GM19043 (cell line): Measurements from ENCODE around the gene AMZ1.
"Not testable (repeated sequence)": the region's sequence is repeated elsewhere in the genome, so short reads cannot be mapped to it uniquely, and the experiment has no call there.

Source experiments
- ATAC-seq: cut with Tn5 transposase; IDR thresholded peaks from one replicate; pipeline ENCODE4 v1.9.1; 2021; ENCODE audit warnings: low read depth; ENCODE audit not compliant: unreplicated experiment

Gene AMZ1

DNA sequence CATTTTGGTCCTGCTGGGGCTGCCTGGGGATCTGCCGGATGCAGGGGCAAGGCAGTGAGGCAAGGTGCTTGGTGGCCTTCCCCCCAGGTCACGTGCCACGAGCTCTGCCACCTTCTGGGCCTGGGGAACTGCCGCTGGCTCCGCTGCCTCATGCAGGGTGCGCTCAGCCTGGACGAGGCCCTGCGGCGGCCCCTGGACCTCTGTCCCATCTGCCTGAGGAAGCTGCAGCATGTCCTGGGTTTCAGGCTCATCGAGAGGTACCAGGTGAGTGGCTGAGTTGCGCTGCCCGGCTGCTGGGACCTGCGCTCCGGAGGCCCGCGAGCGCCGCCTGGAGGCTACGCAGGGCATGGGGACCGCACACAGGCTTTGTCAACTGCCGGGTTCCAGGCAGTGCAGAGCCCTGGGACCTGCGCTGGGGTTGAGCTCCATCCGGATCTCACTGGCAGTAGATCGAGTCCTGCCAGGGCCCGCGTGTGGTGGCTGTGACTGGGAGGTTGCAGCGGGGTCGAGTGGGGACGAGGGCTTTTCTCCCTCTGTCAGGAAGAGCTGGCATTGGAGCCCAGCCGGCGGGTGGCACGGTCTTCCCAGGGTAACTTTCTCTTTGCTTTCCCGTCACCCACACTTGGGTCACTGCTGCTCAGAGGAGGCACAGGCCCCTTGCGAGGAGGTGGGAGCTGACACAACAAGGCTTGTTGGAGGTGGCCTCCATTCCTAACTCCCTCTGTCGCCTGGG lies 21.7 kb downstream of the AMZ1 start:
- peak; percentile 70 for ATAC-seq

DNA sequence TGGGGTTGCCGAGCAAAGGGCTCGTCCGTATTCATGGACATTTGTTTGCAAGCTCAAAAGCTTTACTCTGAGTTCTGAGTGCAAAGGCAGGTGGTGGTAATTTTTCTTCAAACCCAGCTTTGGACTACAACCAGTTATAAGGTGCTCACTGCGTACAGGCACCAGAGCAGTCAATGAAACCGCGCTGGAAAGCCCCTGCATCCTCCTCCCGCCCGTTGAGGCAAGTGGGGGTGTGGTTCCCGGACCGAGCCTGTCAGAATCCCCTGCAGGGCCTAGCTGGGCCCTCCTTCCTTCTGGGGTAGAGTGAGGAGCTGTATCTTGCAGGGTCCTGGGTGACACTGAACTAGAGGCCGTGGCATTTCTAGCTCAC lies 22.3 kb downstream of the AMZ1 start:
- peak; percentile 56 for ATAC-seq

DNA sequence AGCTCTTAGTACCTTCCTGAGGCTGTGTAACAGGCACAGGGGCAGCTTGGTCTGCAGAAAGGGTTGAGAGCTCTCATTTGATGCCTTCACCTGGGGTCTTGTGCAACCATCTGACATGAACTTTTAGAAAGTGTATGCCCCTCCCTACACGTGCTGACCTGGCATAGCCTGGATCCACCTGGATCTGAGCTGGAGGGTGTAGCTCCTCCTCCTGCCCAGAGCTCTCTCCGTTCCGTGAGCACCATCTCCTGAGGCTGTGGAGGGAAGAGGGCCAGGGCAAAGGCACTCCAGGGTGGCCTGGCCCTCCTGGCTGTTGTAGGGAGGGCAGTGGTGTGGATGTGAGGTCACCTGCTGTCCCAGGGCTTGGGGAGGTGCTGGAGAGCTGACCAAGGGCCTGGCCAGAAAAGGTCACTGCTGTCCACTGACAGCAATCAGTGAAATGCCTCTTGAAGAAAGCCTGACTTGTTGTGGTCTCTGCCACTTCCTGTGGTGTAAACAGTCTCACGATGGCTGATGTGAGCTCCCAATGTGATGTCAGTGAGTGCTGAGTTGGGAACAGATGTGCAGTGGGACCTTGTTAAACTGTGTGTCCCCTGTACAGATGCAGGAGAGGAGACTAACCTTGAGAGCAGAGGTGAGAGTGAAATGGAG lies 23.0 kb downstream of the AMZ1 start:
- ATAC-seq, result peak; percentile 34

GRCh38 chr7:2711895-2712675 lies 24.1 kb downstream of the AMZ1 start:
- ATAC-seq, result no peak

DNA sequence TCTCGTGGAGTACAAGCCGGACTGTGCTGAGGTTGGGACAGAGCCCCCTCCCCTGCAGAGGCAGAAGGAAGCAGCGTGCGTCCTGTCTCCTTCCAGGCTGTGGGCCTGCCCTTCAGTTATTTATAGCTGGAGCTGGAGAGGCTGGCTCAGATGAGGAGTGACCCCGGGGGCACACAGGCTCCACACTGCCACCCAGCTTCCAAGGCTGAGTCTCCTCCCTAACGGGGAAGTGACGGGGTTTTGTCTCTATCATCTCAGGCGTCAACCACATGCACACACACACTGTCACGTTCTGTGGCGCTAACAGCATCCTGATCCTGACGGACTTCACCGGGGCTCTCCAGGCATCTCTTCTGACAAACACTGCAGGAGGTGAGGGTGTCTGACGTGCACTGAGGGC lies 25.4 kb downstream of the AMZ1 start:
- no peak for ATAC-seq

GRCh38 chr7:2713978-2714377 lies 26.0 kb downstream of the AMZ1 start:
- ATAC-seq, result no peak

- no peak for ATAC-seq
These were observed 26.6 kb downstream of the AMZ1 start for GRCh38 chr7:2714636-2715035.

- no peak for ATAC-seq
These were observed 27.6 kb downstream of the AMZ1 start for GRCh38 chr7:2715341-2716231.

GRCh38 chr7:2716488-2716887 lies 28.5 kb downstream of the AMZ1 start:
- no peak for ATAC-seq

- ATAC-seq, result no peak
These were observed 28.9 kb downstream of the AMZ1 start for GRCh38 chr7:2716906-2717292.

GRCh38 chr7:2717293-2718261 lies 29.6 kb downstream of the AMZ1 start:
- no peak for ATAC-seq

GRCh38 chr7:2718296-2718965 lies 30.4 kb downstream of the AMZ1 start:
- no peak for ATAC-seq

DNA sequence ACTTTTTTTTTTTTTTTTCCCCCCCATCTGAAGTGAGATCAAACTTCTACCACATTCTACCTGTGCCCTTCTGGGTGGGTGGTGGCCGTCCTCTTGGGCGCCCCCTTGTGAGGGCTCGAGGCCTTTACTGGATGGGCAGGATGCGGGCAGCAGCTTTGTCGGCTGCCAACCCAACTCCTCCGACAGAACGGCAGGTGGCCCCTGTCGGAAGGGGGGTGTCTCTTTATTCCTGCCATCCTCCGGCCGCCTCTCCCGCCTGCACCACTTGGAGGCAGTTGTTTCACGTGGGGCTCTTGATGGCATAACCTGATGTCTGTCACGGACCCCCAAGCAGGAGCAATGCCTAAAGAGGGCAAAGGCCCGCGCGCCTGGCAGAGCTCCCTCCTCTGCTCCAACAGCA lies 31.0 kb downstream of the AMZ1 start:
- no peak for ATAC-seq

GRCh38 chr7:2720024-2720423 lies 32.0 kb downstream of the AMZ1 start:
- ATAC-seq, result no peak

GRCh38 chr7:2721842-2722241 lies 33.8 kb downstream of the AMZ1 start:
- no peak for ATAC-seq

DNA sequence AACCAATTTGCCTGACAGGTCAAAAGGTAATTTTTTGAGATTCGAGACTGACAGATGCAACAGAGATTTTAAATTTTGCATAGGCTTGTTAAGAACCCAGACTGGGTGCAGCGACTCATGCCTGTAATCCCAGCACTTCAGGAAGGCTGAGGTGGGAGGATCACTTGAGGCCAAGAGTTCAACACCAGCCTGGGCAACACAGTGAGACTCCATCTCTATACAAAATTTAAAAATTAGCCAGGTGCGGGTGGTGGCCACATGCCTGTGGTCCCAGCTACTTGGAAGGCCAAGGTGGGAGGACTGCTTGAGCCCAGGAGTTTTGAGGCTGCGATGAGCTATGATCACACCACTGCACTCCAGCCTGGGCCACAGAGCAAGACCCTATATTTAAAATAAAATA lies 34.6 kb downstream of the AMZ1 start:
- no peak for ATAC-seq

DNA sequence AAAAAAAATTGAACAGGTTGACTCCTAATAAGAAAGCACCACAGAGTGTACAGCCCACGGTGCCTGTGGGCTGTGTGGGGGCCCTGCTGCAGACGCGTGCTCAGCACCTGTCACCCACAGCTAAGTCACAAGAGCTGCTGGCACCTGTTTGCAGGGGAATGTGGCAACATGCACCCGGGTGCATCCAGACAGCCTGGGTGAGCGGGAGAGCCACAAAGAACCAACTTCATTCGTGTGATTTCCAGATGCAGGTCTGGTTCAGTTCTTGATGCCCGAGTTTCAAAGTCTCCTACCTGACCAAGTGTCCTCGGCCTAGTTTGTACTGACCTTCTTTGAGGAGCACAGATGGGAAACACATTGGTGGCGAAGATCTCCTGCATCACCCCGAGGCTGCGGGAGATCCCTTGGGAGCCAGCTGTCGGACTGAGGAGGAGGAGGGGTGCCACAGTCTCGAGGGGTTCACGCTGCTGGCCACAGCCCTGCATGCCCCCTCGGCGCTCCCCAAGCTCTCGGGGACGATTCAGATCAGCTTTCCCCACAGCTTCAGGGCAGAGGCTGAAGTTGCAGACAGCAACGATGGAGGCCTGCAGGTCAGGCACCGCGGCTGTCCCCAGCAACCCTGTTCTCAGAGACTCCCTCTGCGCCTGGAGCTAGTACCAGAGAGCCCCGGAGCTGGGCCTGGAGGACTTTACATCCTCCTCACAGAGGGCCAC lies 35.3 kb downstream of the AMZ1 start:
- no peak for ATAC-seq

GRCh38 chr7:2724036-2724435 lies 36.0 kb downstream of the AMZ1 start:
- not testable (repeated sequence) for ATAC-seq
